ENCODE results near the gene FAM89A.

DNA sequence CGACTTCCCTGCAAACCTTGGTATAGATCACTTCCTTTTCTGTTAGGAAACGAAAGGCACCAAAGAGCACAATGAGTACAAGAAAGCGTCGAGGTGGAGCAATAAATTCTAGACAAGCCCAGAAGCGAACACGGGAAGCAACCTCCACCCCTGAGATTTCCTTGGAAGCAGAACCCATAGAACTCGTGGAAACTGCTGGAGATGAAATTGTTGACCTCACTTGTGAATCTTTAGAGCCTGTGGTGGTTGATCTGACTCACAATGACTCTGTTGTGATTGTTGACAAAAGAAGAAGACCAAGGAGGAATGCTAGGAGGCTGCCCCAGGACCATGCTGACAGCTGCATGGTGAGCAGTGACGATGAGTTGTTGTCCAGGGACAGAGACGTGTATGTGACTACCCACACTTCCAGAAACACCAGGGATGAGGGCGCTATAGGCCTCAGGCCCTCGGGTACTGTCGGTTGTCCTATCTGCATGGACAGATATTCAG is 18.5 kb downstream of the FAM89A start:
- TF ChIP-seq SP1 (IDR thresholded peaks at IDR 0.05; ENCODE audit: low read depth) = no peak
- no peak for TF ChIP-seq POLR2AphosphoS5 (IDR thresholded peaks at IDR 0.05; ENCODE audit: low read depth, low read length)
- TF ChIP-seq, protein P1, sequence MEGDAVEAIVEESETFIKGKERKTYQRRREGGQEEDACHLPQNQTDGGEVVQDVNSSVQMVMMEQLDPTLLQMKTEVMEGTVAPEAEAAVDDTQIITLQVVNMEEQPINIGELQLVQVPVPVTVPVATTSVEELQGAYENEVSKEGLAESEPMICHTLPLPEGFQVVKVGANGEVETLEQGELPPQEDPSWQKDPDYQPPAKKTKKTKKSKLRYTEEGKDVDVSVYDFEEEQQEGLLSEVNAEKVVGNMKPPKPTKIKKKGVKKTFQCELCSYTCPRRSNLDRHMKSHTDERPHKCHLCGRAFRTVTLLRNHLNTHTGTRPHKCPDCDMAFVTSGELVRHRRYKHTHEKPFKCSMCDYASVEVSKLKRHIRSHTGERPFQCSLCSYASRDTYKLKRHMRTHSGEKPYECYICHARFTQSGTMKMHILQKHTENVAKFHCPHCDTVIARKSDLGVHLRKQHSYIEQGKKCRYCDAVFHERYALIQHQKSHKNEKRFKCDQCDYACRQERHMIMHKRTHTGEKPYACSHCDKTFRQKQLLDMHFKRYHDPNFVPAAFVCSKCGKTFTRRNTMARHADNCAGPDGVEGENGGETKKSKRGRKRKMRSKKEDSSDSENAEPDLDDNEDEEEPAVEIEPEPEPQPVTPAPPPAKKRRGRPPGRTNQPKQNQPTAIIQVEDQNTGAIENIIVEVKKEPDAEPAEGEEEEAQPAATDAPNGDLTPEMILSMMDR (IDR thresholded peaks at IDR 0.05 in 2 of 3, conservative IDR thresholded peaks at IDR 0.05 in 1 of 3; ENCODE audit: borderline replicate concordance in 1 of 3, insufficient read depth in 1 of 3, low read depth in 2 of 3, low read length in 2 of 3) = no peak
- no peak for TF ChIP-seq POLR2A (IDR thresholded peaks at IDR 0.05; ENCODE audit: borderline replicate concordance, extremely low read depth, insufficient read depth, insufficient read length)
- TF ChIP-seq YY1 (IDR thresholded peaks at IDR 0.05; ENCODE audit: extremely low read depth, insufficient replicate concordance, low read depth, low read length) = no peak
- no peak for TF ChIP-seq EZH2 (IDR thresholded peaks at IDR 0.05)

All from HCT116 (cell line).